ENCODE measurements around the gene KLRC4. TPM values are rescaled to one million over a fixed set of nuclear protein-coding genes. Genes with fewer than 3 reads are reported as not detected.
"Not testable (repeated sequence)": the region's sequence is repeated elsewhere in the genome, so short reads cannot be mapped to it uniquely, and the experiment has no call there.

Gene KLRC4
- total and polyA plus RNA-seq, 2 donors from 2014 or later: 1.4 TPM; not detected in 1

DNA sequence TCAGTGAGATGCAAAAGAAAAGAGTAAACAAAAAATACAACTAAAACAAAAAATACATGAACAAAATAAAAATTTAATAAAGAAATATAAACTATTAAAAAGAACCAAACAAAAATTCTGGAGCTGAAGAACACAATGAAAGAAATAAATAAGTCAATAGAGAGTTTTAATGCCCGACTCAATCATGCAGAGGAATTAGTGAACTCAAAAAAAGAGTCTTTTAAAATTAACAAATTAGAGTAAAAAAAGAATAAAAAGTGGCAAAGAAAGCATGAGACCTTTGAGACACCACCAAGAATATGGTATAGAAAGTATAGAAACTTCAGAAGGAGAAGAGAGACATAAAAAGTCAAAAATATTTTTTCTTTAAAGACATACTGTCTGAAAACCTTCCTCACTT, 46.2 kb upstream of the KLRC4 start:
- intact Hi-C loops (cut with DNase I): no loop called here
- Histone ChIP-seq H3K27me3 (ENCODE audit: control insufficient read depth, insufficient read depth, low read length) (no peaks in the 10 kb centered on the region), H3K9ac (ENCODE audit: low read length in 3 of 3) (no peak overlapping the region), H3K9me3 (ENCODE audit: control insufficient read depth in 2 of 3, insufficient read depth in 1 of 3, low read length in 3 of 3) (peaks cover 0 to 2% (median 0%) of the 10 kb centered on the region in 3 donors), H3K36me3 (ENCODE audit: control insufficient read depth in 2 of 3, insufficient read depth in 3 of 3, low read length in 3 of 3) (no peaks in the 10 kb centered on the region), H3K4me1 (ENCODE audit: control insufficient read depth in 2 of 3, insufficient read depth in 2 of 3, low read depth in 1 of 3, low read length in 3 of 3) (no peaks in the 10 kb centered on the region), H3K4me3 (ENCODE audit: low read length in 3 of 3) (no peak overlapping the region), H3K27ac (ENCODE audit: low read depth in 2 of 2, low read length in 2 of 2) (no peak overlapping the region)
- DNase-seq (no peak), FAIRE-seq (no peak)
- TF ChIP-seq, protein P1, sequence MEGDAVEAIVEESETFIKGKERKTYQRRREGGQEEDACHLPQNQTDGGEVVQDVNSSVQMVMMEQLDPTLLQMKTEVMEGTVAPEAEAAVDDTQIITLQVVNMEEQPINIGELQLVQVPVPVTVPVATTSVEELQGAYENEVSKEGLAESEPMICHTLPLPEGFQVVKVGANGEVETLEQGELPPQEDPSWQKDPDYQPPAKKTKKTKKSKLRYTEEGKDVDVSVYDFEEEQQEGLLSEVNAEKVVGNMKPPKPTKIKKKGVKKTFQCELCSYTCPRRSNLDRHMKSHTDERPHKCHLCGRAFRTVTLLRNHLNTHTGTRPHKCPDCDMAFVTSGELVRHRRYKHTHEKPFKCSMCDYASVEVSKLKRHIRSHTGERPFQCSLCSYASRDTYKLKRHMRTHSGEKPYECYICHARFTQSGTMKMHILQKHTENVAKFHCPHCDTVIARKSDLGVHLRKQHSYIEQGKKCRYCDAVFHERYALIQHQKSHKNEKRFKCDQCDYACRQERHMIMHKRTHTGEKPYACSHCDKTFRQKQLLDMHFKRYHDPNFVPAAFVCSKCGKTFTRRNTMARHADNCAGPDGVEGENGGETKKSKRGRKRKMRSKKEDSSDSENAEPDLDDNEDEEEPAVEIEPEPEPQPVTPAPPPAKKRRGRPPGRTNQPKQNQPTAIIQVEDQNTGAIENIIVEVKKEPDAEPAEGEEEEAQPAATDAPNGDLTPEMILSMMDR (IDR thresholded peaks at IDR 0.05; ENCODE audit: borderline replicate concordance, extremely low read depth, insufficient read depth): no peak

DNA sequence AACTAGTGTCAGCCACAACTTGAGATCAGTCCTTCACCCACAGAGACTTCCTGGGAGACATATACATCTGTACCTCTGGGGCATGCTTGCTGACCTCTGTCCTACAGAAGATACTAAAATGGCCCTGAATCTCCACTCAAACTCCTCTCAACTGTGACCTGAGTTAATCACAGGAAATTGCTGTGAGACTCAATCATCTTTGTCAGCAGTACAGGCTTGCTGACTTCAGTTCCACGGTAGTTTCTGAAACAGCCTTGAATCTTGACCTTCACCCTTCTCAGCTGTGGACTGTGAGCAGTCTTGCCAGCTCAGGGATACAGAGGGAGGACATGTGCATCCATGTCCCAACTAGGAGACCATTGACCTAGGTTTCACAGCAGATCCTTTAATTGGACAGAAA, 45.0 kb upstream of the KLRC4 start:
- no peak overlapping the region for H3K9ac ChIP-seq (ENCODE audit: low read length in 3 of 3)
- FAIRE-seq (no peak), DNase-seq (no peak)
- no peaks in the 10 kb centered on the region for H3K27me3 ChIP-seq (ENCODE audit: control insufficient read depth, insufficient read depth, low read length)
- TF ChIP-seq, protein P1 (IDR thresholded peaks at IDR 0.05; ENCODE audit: borderline replicate concordance, extremely low read depth, insufficient read depth): no peak
- intact Hi-C loops (cut with DNase I): no loop called here
- H3K36me3 ChIP-seq (ENCODE audit: control insufficient read depth in 2 of 3, insufficient read depth in 3 of 3, low read length in 3 of 3): no peaks in the 10 kb centered on the region
- peaks cover 0 to 2% (median 0%) of the 10 kb centered on the region in 3 donors for H3K9me3 ChIP-seq (ENCODE audit: control insufficient read depth in 2 of 3, insufficient read depth in 1 of 3, low read length in 3 of 3)
- H3K4me1 ChIP-seq (ENCODE audit: control insufficient read depth in 2 of 3, insufficient read depth in 2 of 3, low read depth in 1 of 3, low read length in 3 of 3): no peaks in the 10 kb centered on the region
- H3K4me3 ChIP-seq (ENCODE audit: low read length in 3 of 3): no peak overlapping the region
- H3K27ac ChIP-seq (ENCODE audit: low read depth in 2 of 2, low read length in 2 of 2): no peak overlapping the region

DNA sequence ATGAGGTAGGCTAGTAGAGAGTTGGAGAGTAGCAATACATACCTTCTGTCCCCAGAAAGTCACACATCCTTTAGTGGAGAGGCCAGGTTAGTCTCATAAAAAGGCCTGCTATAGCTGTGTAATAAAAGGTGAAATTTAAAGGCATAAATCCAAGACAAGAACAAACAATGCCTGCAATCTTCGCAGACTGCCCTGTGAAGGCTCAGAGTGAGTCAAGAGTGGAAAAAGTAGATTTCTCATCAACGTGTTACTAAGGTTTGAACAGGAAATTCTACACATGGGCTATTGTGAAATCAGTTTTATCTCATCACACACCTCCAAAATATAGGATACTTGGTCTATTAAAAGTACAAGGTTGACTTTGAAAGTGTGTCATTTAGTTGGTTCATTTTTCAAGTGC, 43.6 kb upstream of the KLRC4 start, which contains the start of gene KLRC1:
KLRC1 (minus strand) TSS at position 222 of the 400 bp plus-strand sequence. CDS start 2,221 bp downstream, outside the sequence.
- Histone ChIP-seq H3K9me3 (ENCODE audit: control insufficient read depth in 2 of 3, insufficient read depth in 1 of 3, low read length in 3 of 3) (peaks cover 0 to 2% (median 0%) of the 10 kb centered on the region in 3 donors), H3K4me1 (ENCODE audit: control insufficient read depth in 2 of 3, insufficient read depth in 2 of 3, low read depth in 1 of 3, low read length in 3 of 3) (no peaks in the 10 kb centered on the region), H3K27ac (ENCODE audit: low read depth in 2 of 2, low read length in 2 of 2) (no peak within 1 kb of the TSS), H3K27me3 (ENCODE audit: control insufficient read depth, insufficient read depth, low read length) (no peaks in the 10 kb centered on the region), H3K4me3 (ENCODE audit: low read length in 3 of 3) (no peak within 1 kb of the TSS), H3K9ac (ENCODE audit: low read length in 3 of 3) (no peak within 1 kb of the TSS), H3K36me3 (ENCODE audit: control insufficient read depth in 2 of 3, insufficient read depth in 3 of 3, low read length in 3 of 3) (no peaks in the 10 kb centered on the region)
- DNase-seq (no peak), FAIRE-seq (no peak)
- intact Hi-C loops (cut with DNase I): no loop called here
- TF ChIP-seq, protein P1 (IDR thresholded peaks at IDR 0.05; ENCODE audit: borderline replicate concordance, extremely low read depth, insufficient read depth): no peak

DNA sequence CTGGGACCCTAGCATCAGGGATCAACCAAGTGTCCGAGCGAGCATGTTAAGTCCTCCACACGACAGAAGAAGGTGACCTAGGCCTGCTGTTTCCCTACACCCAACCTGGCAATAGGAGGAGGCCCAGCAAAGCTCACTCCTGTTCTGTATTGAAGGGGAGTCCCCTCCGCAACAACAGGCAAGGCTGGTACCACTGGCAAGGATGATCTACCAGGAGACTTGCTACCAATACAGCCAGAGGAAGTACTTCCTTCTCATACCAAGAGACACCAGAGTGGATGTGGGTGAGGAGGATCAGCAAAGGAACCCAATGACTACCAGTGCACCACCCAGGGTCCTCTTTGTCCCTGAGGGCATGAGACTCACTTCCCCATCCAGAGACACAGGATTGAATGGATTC, 38.7 kb upstream of the KLRC4 start:
- H3K36me3 ChIP-seq (ENCODE audit: control insufficient read depth in 2 of 3, insufficient read depth in 3 of 3, low read length in 3 of 3): no peaks in the 10 kb centered on the region
- no peak for DNase-seq
- no peaks in the 10 kb centered on the region for H3K27me3 ChIP-seq (ENCODE audit: control insufficient read depth, insufficient read depth, low read length)
- TF ChIP-seq, protein P1 (IDR thresholded peaks at IDR 0.05; ENCODE audit: borderline replicate concordance, extremely low read depth, insufficient read depth): no peak
- no peak overlapping the region for H3K27ac ChIP-seq (ENCODE audit: low read depth in 2 of 2, low read length in 2 of 2)
- FAIRE-seq: no peak
- H3K9me3 ChIP-seq (ENCODE audit: control insufficient read depth in 2 of 3, insufficient read depth in 1 of 3, low read length in 3 of 3): no peaks in the 10 kb centered on the region
- intact Hi-C loops (cut with DNase I): no loop called here
- H3K4me1 ChIP-seq (ENCODE audit: control insufficient read depth in 2 of 3, insufficient read depth in 2 of 3, low read depth in 1 of 3, low read length in 3 of 3): no peaks in the 10 kb centered on the region
- no peak overlapping the region for H3K4me3 ChIP-seq (ENCODE audit: low read length in 3 of 3)
- H3K9ac ChIP-seq (ENCODE audit: low read length in 3 of 3): no peak overlapping the region

DNA sequence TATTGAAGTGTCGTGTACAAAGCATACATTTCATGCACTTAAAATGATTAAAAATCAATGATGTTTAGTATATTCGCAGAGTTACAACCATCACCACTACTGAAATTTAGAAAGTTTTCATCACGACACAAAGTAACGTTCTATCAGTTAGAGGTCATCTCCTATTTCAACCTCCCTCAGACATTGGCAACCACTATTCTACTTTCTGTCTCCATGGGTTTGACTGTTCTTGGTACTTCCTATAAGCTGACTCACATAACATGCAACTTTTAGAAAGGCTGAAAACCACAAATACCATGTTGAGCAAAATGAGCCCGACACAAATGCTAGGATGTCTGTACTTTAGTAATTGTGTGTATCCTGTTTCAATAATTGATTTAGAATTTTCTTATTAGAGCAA, 36.5 kb upstream of the KLRC4 start:
- peak; percentile 19 for FAIRE-seq
- H3K9ac ChIP-seq (ENCODE audit: low read length in 3 of 3); intact Hi-C loops (cut with DNase I); H3K4me1 ChIP-seq (ENCODE audit: control insufficient read depth in 2 of 3, insufficient read depth in 2 of 3, low read depth in 1 of 3, low read length in 3 of 3); H3K36me3 ChIP-seq (ENCODE audit: control insufficient read depth in 2 of 3, insufficient read depth in 3 of 3, low read length in 3 of 3); H3K4me3 ChIP-seq (ENCODE audit: low read length in 3 of 3); H3K27ac ChIP-seq (ENCODE audit: low read depth in 2 of 2, low read length in 2 of 2); H3K9me3 ChIP-seq (ENCODE audit: control insufficient read depth in 2 of 3, insufficient read depth in 1 of 3, low read length in 3 of 3); H3K27me3 ChIP-seq (ENCODE audit: control insufficient read depth, insufficient read depth, low read length); DNase-seq: not testable (repeated sequence)
